Left ventricle myocardium inferior (tissue), 1 donor: ENCODE measurements around the gene CLEC16A. TPM values are rescaled to one million over a fixed set of nuclear protein-coding genes. Genes with fewer than 3 reads are reported as not detected.

Source experiments
- DNase-seq: peaks from one replicate; pipeline ENCODE4 v3.0.0-alpha.2; 2020
- H3K27ac ChIP-seq: fragments of 200-600 bp; replicated peaks from 2 replicates; pipeline ENCODE4 v1.8.0; 2021
- H3K27me3 ChIP-seq: fragments of 200-600 bp; 2 replicates; pipeline ENCODE4 v1.8.0; 2021; ENCODE audit warnings: low read depth
- H3K36me3 ChIP-seq: fragments of 200-600 bp; 2 replicates; pipeline ENCODE4 v1.8.0; 2021
- H3K4me1 ChIP-seq: fragments of 200-600 bp; 2 replicates; pipeline ENCODE4 v1.8.0; 2021
- H3K4me3 ChIP-seq: fragments of 200-600 bp; 2 replicates; pipeline ENCODE4 v1.8.0; 2021; ENCODE audit warnings: mild to moderate bottlenecking, moderate library complexity
- H3K9me3 ChIP-seq: fragments of 200-600 bp; replicated peaks from 2 replicates; pipeline ENCODE4 v1.8.0; 2021
- CTCF ChIP-seq: fragments of 200-600 bp; IDR thresholded peaks from 2 replicates; pipeline ENCODE4 v1.8.0; 2021; ENCODE audit warnings: antibody characterized with exemption, mild to moderate bottlenecking, borderline replicate concordance
- intact Hi-C: fragments of 100-400 bp; cut with micrococcal nuclease; formaldehyde crosslinking; loops from one replicate; pipeline ENCODE4 v1.11.0; 2022
- total RNA-seq: library from RNA; stranded (reverse); fragmentation: NEBNext Ultra II Directional; extraction: Animal tissue kit (Norgen Biotek cat#: 25700); gene quantifications from one replicate; pipeline ENCODE4 v1.2.1, GENCODE V29; 2021
- donor health status: DM: no; HTN: yes; CAD: no; lungs with severe emphysema.

The CLEC16A gene
- total RNA-seq, 1 donor from 2014 or later: 24.6 TPM

GRCh38 chr16:11121083-11121608 lies 176.8 kb downstream of the CLEC16A start:
- H3K4me3 ChIP-seq: no peak overlapping the region
- H3K27me3 ChIP-seq: no peaks in the 10 kb centered on the region
- intact Hi-C loops: no loop called here
- no peak for DNase-seq
- H3K4me1 ChIP-seq: peaks cover 13% of the 10 kb centered on the region
- peaks cover 36% of the 10 kb centered on the region for H3K36me3 ChIP-seq
- no peaks in the 10 kb centered on the region for H3K9me3 ChIP-seq
- no peak for TF ChIP-seq CTCF
- no peak overlapping the region for H3K27ac ChIP-seq

- Histone ChIP-seq H3K4me1 (peaks cover 13% of the 10 kb centered on the region), H3K4me3 (no peak overlapping the region), H3K27ac (no peak overlapping the region), H3K27me3 (no peaks in the 10 kb centered on the region), H3K36me3 (peaks cover 43% of the 10 kb centered on the region), H3K9me3 (no peaks in the 10 kb centered on the region)
- DNase-seq: no peak
- intact Hi-C loops: no loop called here
- TF ChIP-seq CTCF: no peak
Measured at GRCh38 chr16:11121914-11122692, 177.7 kb downstream of the CLEC16A start.

GRCh38 chr16:11123666-11124065 lies 179.3 kb downstream of the CLEC16A start:
- no peak for DNase-seq
- Histone ChIP-seq H3K36me3 (peaks cover 43% of the 10 kb centered on the region), H3K27me3 (no peaks in the 10 kb centered on the region), H3K27ac (no peak overlapping the region), H3K9me3 (no peaks in the 10 kb centered on the region), H3K4me3 (no peak overlapping the region), H3K4me1 (peaks cover 27% of the 10 kb centered on the region)
- intact Hi-C loops: no loop called here
- no peak for TF ChIP-seq CTCF

- Histone ChIP-seq H3K36me3 (peaks cover 42% of the 10 kb centered on the region), H3K4me1 (peaks cover 48% of the 10 kb centered on the region), H3K27ac (no peak overlapping the region), H3K9me3 (no peaks in the 10 kb centered on the region), H3K4me3 (no peak overlapping the region), H3K27me3 (no peaks in the 10 kb centered on the region)
- DNase-seq: no peak
- intact Hi-C loops: no loop called here
- no peak for TF ChIP-seq CTCF
Measured at GRCh38 chr16:11125936-11126335, 181.6 kb downstream of the CLEC16A start.

GRCh38 chr16:11126399-11127054 lies 182.2 kb downstream of the CLEC16A start:
- Histone ChIP-seq H3K36me3 (peaks cover 36% of the 10 kb centered on the region), H3K27me3 (no peaks in the 10 kb centered on the region), H3K27ac (no peak overlapping the region), H3K4me3 (no peak overlapping the region), H3K4me1 (peaks cover 52% of the 10 kb centered on the region), H3K9me3 (no peaks in the 10 kb centered on the region)
- TF ChIP-seq CTCF: no peak
- intact Hi-C loops: no loop called here
- DNase-seq: no peak
